ENCODE measurements around the gene UBQLN1. TPM values are rescaled to one million over a fixed set of nuclear protein-coding genes. Genes with fewer than 3 reads are reported as not detected.
A peak's percentile ranks its signal among the peaks of the same experiment; 100 is the strongest.
"Not testable (repeated sequence)": the region's sequence is repeated elsewhere in the genome, so short reads cannot be mapped to it uniquely, and the experiment has no call there.

UBQLN1 gene
- total RNA-seq, 1 experiment from 2014 or later = 169 TPM

- ChIA-PET POLR2A (interaction anchor here (0.6 to 3.3 kb wide), 27 partner anchors 10 to 647 kb away, joined by 3 to 22 read pairs (median 4); partner anchors contain the start of genes HNRNPK, IDNK, KIF27 and RMI1), CTCF (interaction anchor here (0.6 to 1.9 kb wide), 6 partner anchors 9 to 489 kb away, joined by 3 to 8 read pairs (median 3); no protein-coding TSS in a partner anchor)
- intact Hi-C loops (cut with micrococcal nuclease) = loop anchor here (5.0 kb wide), 1 partner anchor 86 kb away; the partner anchor contains the start of gene IDNK
- Mint-ChIP-seq H3K27ac (ENCODE audit: low read depth, unreplicated experiment) (peak overlapping the region; percentile 99), H3K27me3 (ENCODE audit: insufficient read depth, unreplicated experiment) (no peaks in the 10 kb centered on the region), H3K9me3 (ENCODE audit: unreplicated experiment) (no peaks in the 10 kb centered on the region), H3K36me3 (ENCODE audit: insufficient read depth, unreplicated experiment) (peaks cover 5% of the 10 kb centered on the region), H3K4me3 (ENCODE audit: unreplicated experiment) (peak overlapping the region; percentile 99), H3K4me1 (ENCODE audit: insufficient read depth, unreplicated experiment) (peaks cover 17% of the 10 kb centered on the region)
- peak; percentile 64 for DNase-seq (ENCODE audit: unreplicated experiment)
- TSS peak; percentile 90 for BruUV-seq (replicated peaks)
- no peak for TF ChIP-seq CTCF (IDR thresholded peaks at IDR 0.05; ENCODE audit: unreplicated experiment)
These were observed 879 bp upstream of the UBQLN1 start for GRCh38 chr9:83708515-83709158.

GRCh38 chr9:83707518-83707767 lies 315 bp downstream of the UBQLN1 start:
- H3K4me3 Mint-ChIP-seq (ENCODE audit: unreplicated experiment) = peak overlapping the region; percentile 99
- DNase-seq (ENCODE audit: unreplicated experiment) = peak; percentile 77
- H3K36me3 Mint-ChIP-seq (ENCODE audit: insufficient read depth, unreplicated experiment) = peaks cover 5% of the 10 kb centered on the region
- no peaks in the 10 kb centered on the region for H3K9me3 Mint-ChIP-seq (ENCODE audit: unreplicated experiment)
- TF ChIP-seq CTCF (IDR thresholded peaks at IDR 0.05; ENCODE audit: unreplicated experiment) = no peak
- intact Hi-C loops (cut with micrococcal nuclease) = loop anchor here (5.0 kb wide), 1 partner anchor 85 kb away; the partner anchor contains the start of gene IDNK
- H3K4me1 Mint-ChIP-seq (ENCODE audit: insufficient read depth, unreplicated experiment) = peaks cover 17% of the 10 kb centered on the region
- CTCF ChIA-PET = interaction anchor here (0.6 to 2.1 kb wide), 3 partner anchors 11 to 207 kb away, joined by 3 to 10 read pairs (median 8); partner anchors contain the start of gene IDNK
- no TSS peak for BruUV-seq (replicated peaks)
- no peaks in the 10 kb centered on the region for H3K27me3 Mint-ChIP-seq (ENCODE audit: insufficient read depth, unreplicated experiment)
- H3K27ac Mint-ChIP-seq (ENCODE audit: low read depth, unreplicated experiment) = peak overlapping the region; percentile 99
- POLR2A ChIA-PET = interaction anchor here (0.6 to 3.3 kb wide), 27 partner anchors 8 to 1879 kb away, joined by 3 to 22 read pairs (median 4); partner anchors contain the start of genes IDNK and KIF27

- no peak for DNase-seq (ENCODE audit: unreplicated experiment)
- Mint-ChIP-seq H3K36me3 (ENCODE audit: insufficient read depth, unreplicated experiment) (peaks cover 5% of the 10 kb centered on the region), H3K9me3 (ENCODE audit: unreplicated experiment) (no peaks in the 10 kb centered on the region), H3K27me3 (ENCODE audit: insufficient read depth, unreplicated experiment) (no peaks in the 10 kb centered on the region), H3K4me1 (ENCODE audit: insufficient read depth, unreplicated experiment) (peaks cover 20% of the 10 kb centered on the region), H3K4me3 (ENCODE audit: unreplicated experiment) (peak overlapping the region; percentile 99), H3K27ac (ENCODE audit: low read depth, unreplicated experiment) (peak overlapping the region; percentile 99)
- intact Hi-C loops (cut with micrococcal nuclease) = loop anchor here (5.0 kb wide), 1 partner anchor 85 kb away; the partner anchor contains the start of gene IDNK
- ChIA-PET CTCF (interaction anchor here (0.6 to 2.1 kb wide), 3 partner anchors 11 to 207 kb away, joined by 3 to 10 read pairs (median 8); partner anchors contain the start of gene IDNK), POLR2A (interaction anchor here (0.7 to 3.3 kb wide), 21 partner anchors 8 to 1879 kb away, joined by 3 to 22 read pairs (median 3); partner anchors contain the start of genes IDNK and KIF27)
- TF ChIP-seq CTCF (IDR thresholded peaks at IDR 0.05; ENCODE audit: unreplicated experiment) = no peak
- no TSS peak for BruUV-seq (replicated peaks)
These were observed 861 bp downstream of the UBQLN1 start for GRCh38 chr9:83706676-83707517.

- intact Hi-C loops (cut with micrococcal nuclease) = loop anchor here (5.0 kb wide), 1 partner anchor 83 kb away; the partner anchor contains the start of gene IDNK
- H3K27me3 Mint-ChIP-seq (ENCODE audit: insufficient read depth, unreplicated experiment); H3K9me3 Mint-ChIP-seq (ENCODE audit: unreplicated experiment); CTCF ChIA-PET; BruUV-seq (replicated peaks); H3K36me3 Mint-ChIP-seq (ENCODE audit: insufficient read depth, unreplicated experiment): not testable (repeated sequence)
- H3K27ac Mint-ChIP-seq (ENCODE audit: low read depth, unreplicated experiment) = peak overlapping the region; percentile 99
- peak; percentile 32 for DNase-seq (ENCODE audit: unreplicated experiment)
- peaks cover 32% of the 10 kb centered on the region for H3K4me1 Mint-ChIP-seq (ENCODE audit: insufficient read depth, unreplicated experiment)
- H3K4me3 Mint-ChIP-seq (ENCODE audit: unreplicated experiment) = peak overlapping the region; percentile 99
- POLR2A ChIA-PET = interaction anchor here (1.0 to 1.4 kb wide), 2 partner anchors 9 to 213 kb away, joined by 3 to 7 read pairs; no protein-coding TSS in a partner anchor
These were observed 2.5 kb downstream of the UBQLN1 start for GRCh38 chr9:83705219-83705651.

Data from MCF 10A (cell line).